ENCODE data around the gene PGM2L1. TPM values are rescaled to one million over a fixed set of nuclear protein-coding genes. Genes with fewer than 3 reads are reported as not detected.

The PGM2L1 gene
- total RNA-seq = 348 TPM

DNA sequence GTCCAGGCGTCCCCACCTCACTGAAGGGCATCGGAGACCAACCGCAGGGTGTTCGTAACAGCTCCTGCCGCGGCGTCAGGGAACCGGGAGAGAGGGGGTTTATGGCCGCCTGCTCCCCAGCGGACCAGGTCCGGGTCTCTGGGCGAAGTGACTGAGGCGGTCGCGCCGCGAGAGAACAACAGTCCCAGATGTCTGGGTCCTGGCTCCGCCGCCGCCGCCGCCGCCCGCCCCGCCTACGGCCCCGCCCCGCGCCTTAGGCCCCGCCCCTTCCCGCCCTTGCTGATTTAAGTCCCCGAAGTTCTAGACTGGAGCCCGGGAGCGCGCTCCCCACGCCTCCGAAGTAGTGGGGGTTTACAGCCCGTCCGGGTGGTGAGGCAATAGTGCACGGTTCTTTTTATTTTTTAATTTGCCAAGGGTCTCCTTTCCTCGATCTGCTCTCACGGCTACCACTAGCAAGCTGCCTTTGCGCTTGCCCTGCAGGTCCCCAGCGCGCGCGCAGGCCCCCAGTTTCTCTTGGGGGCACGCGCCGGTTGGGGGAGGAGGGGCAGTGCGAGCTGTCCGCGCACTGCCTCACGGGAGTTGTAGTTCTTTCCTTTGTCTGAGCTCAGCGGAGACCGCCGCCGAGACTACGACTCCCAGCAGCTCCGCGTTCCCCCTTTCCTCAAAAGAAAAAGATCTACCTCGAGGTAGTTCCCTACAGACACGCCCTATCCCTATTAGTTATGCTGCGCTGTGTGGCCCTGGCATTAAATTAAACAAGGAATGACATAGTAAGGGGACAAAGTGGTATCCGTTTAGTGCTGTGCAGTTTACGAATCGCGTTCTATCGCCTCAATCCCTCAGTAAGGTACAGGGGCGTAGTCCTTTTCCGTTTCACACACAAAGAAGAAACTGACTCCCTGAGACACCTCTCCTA, at the start of gene PGM2L1:
Gene PGM2L1 (minus strand): TSS at position 190 of the 916 bp plus-strand sequence. CDS start 272 bp downstream, outside the sequence.

DNA sequence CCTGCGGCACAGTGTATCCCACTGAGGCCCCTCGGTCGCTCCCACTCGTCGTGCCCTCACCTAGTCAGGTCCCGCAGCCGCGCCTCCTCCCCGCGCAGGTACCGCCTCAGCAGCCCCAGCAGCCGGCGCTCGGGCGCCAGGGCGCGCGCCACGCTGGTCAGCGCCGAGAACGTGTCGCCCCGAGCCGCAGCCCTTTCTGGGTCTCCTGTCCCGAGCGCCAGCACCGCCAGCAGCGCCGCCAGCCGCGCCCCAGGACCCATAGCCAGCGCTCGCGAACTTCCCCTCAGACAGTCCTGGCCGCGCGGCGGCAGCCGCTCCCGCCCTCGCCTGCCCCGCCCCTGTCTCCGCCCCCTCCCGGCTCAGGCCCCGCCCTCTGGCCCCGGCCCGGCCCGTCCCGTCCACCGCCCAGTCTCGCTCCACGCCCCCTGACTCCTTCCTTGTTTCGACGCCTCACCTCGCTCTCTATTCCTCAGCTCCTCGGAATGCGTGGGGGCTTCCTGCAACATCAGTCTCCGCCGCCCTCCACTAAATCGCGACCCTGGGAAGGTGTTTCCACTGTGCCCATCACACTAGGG, 86.8 kb downstream of the PGM2L1 start, which contains the start of gene P4HA3:
Gene P4HA3 (minus strand): TSS at position 289 of the 575 bp plus-strand sequence. CDS start 29 bp downstream, at position 260.

Small RNA genes within 50 kb of the gene (small RNA-seq; reads per million reads assigned to genes)
- 0.13 reads per million for gene MIR548AL

Other genes starting within 250 kb of the PGM2L1 start
- gene C2CD3, start 227.4 kb downstream of the PGM2L1 start, total RNA-seq = 21.0 TPM
- 68.0 TPM for gene PPME1, start 227.1 kb downstream of the PGM2L1 start, total RNA-seq
- gene P4HA3, start 86.8 kb downstream of the PGM2L1 start, total RNA-seq = 0.46 TPM
- 3.7 TPM for gene KCNE3, start 69.1 kb upstream of the PGM2L1 start, total RNA-seq
- 5.1 TPM for gene LIPT2, start 95.3 kb upstream of the PGM2L1 start, total RNA-seq
- 16.8 TPM for gene POLD3, start 194.1 kb upstream of the PGM2L1 start, total RNA-seq

All from diencephalon (tissue), 1 donor.